PC-9 (cell line): ENCODE measurements around the gene GTF3C4. TPM values are rescaled to one million over a fixed set of nuclear protein-coding genes. Genes with fewer than 3 reads are reported as not detected.
"Not testable (repeated sequence)": the region's sequence is repeated elsewhere in the genome, so short reads cannot be mapped to it uniquely, and the experiment has no call there.

Experiments used
- BruUV-seq: library from RNA; stranded (reverse); fragments of 400-500 nt; replicated peaks from 2 replicates; lab custom pipeline; 2021; lab: Mats Ljungman, UMichigan
- CTCF ChIA-PET: fragments of 300-600 bp; sonication (Branson Sonifier 250); formaldehyde crosslinking; loops from one replicate; lab custom pipeline; 2022; ENCODE audit warnings: antibody characterized with exemption; lab: Charles Lee
- POLR2A ChIA-PET: fragments of 300-600 bp; sonication (Branson Sonifier 250); formaldehyde crosslinking; loops from one replicate; lab custom pipeline; 2022; ENCODE audit warnings: antibody characterized with exemption; ENCODE audit not compliant: unreplicated experiment; lab: Charles Lee
- DNase-seq, 2 experiments: peaks; one replicate each; pipeline versions ENCODE4 v3.0.0 to v3.0.0-alpha.2; 2015 to 2022; ENCODE audit warnings: mixed read lengths in 1 of 2
- H2AFZ ChIP-seq: fragments of 200-600 bp; sonication (generic); 2 replicates; pipeline ENCODE4 v1.8.1; 2017; ENCODE audit warnings: antibody characterized with exemption
- H3F3A ChIP-seq: fragments of 200-600 bp; sonication (generic); 2 replicates; pipeline ENCODE4 v1.8.1; 2017; ENCODE audit warnings: antibody characterized with exemption, mild to moderate bottlenecking, low read depth; ENCODE audit not compliant: insufficient read depth
- H3K27ac ChIP-seq: fragments of 200-600 bp; sonication (generic); 2 replicates; pipeline ENCODE4 v1.6.1; 2016; ENCODE audit warnings: mixed run types
- H3K27me3 ChIP-seq: fragments of 200-600 bp; sonication (generic); 2 replicates; pipeline ENCODE4 v1.6.1; 2016; ENCODE audit warnings: low read depth, mixed run types; ENCODE audit not compliant: insufficient read depth
- H3K36me3 ChIP-seq: fragments of 200-600 bp; sonication (generic); 2 replicates; pipeline ENCODE4 v1.6.1; 2016; ENCODE audit warnings: low read depth, mixed run types
- H3K4me1 ChIP-seq: fragments of 200-600 bp; sonication (generic); replicated peaks from 2 replicates; pipeline ENCODE4 v1.6.1; 2016; ENCODE audit warnings: mixed run types; ENCODE audit not compliant: insufficient read depth
- H3K4me2 ChIP-seq: fragments of 200-600 bp; sonication (generic); 2 replicates; pipeline ENCODE4 v1.6.1; 2017; ENCODE audit warnings: mixed run types
- H3K4me3 ChIP-seq: fragments of 200-600 bp; sonication (generic); 2 replicates; pipeline ENCODE4 v1.6.1; 2016; ENCODE audit warnings: mixed run types
- H3K79me2 ChIP-seq: fragments of 200-600 bp; sonication (generic); 2 replicates; pipeline ENCODE4 v1.6.1; 2017; ENCODE audit warnings: low read depth, mixed run types
- H3K9me2 ChIP-seq: fragments of 200-600 bp; sonication (generic); 2 replicates; pipeline ENCODE4 v1.8.1; 2017; ENCODE audit warnings: mild to moderate bottlenecking; ENCODE audit not compliant: insufficient read depth
- H3K9me3 ChIP-seq: fragments of 200-600 bp; sonication (generic); 2 replicates; pipeline ENCODE4 v1.8.1; 2016; ENCODE audit warnings: low read depth; ENCODE audit not compliant: insufficient read depth
- H4K20me1 ChIP-seq: fragments of 200-600 bp; sonication (generic); 2 replicates; pipeline ENCODE4 v1.8.1; 2017; ENCODE audit not compliant: insufficient read depth
- EZH2 ChIP-seq: fragments of 200-600 bp; sonication (generic); IDR thresholded peaks from 2 replicates; pipeline ENCODE4 v1.8.0; 2017; ENCODE audit warnings: antibody characterized with exemption, low read depth
- intact Hi-C: fragments of 100-400 bp; cut with micrococcal nuclease; formaldehyde crosslinking; loops from one replicate; pipeline ENCODE4 v1.10.0; 2022; ENCODE audit not compliant: unreplicated experiment
- total RNA-seq: library from RNA; stranded (reverse); gene quantifications from 2 replicates; pipeline ENCODE4 v1.2.3, GENCODE V29; 2021
- TF ChIP-seq, protein P1 (sequence below): fragments of 200-600 bp; sonication (generic); conservative IDR thresholded peaks from 2 replicates; pipeline ENCODE4 v1.6.1; 2017; ENCODE audit warnings: mixed run types, antibody characterized with exemption, mild to moderate bottlenecking, moderate library complexity

GTF3C4 gene
- total RNA-seq, 1 experiment from 2014 or later = 24.7 TPM

DNA sequence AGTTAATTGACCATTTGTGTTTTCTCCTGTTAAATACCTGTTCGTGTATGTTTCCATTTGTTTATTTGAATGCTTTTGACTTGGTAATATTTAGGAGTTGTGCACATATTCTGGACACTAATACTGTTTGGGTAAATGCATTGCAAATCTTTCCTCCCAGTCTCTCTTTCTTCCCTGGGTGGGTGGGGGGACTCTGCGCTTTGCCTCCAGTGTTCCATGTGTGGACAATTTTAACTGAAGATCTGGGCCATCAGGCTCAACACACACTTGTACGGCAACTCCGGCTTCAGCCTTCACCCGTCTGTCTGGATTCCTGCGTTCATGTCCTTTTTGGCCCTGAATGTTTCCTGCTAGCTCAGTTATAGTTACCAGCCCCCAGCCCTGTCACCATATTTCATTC is 40.1 kb downstream of the GTF3C4 start:
- intact Hi-C loops = no loop called here
- no peak for DNase-seq
- H3K79me2 ChIP-seq = no peaks in the 10 kb centered on the region
- no peak overlapping the region for H3K4me2 ChIP-seq
- no peak overlapping the region for H3K4me3 ChIP-seq
- H3K36me3 ChIP-seq = no peaks in the 10 kb centered on the region
- H3F3A ChIP-seq = no peaks in the 10 kb centered on the region
- H3K27ac ChIP-seq = no peak overlapping the region
- POLR2A ChIA-PET = no interaction called here
- no peaks in the 10 kb centered on the region for H3K9me2 ChIP-seq
- no peaks in the 10 kb centered on the region for H3K9me3 ChIP-seq
- H3K27me3 ChIP-seq = peaks cover 53% of the 10 kb centered on the region
- CTCF ChIA-PET = no interaction called here
- TF ChIP-seq, protein P1, sequence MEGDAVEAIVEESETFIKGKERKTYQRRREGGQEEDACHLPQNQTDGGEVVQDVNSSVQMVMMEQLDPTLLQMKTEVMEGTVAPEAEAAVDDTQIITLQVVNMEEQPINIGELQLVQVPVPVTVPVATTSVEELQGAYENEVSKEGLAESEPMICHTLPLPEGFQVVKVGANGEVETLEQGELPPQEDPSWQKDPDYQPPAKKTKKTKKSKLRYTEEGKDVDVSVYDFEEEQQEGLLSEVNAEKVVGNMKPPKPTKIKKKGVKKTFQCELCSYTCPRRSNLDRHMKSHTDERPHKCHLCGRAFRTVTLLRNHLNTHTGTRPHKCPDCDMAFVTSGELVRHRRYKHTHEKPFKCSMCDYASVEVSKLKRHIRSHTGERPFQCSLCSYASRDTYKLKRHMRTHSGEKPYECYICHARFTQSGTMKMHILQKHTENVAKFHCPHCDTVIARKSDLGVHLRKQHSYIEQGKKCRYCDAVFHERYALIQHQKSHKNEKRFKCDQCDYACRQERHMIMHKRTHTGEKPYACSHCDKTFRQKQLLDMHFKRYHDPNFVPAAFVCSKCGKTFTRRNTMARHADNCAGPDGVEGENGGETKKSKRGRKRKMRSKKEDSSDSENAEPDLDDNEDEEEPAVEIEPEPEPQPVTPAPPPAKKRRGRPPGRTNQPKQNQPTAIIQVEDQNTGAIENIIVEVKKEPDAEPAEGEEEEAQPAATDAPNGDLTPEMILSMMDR = no peak
- no peak for TF ChIP-seq EZH2
- no TSS peak for BruUV-seq
- no peaks in the 10 kb centered on the region for H4K20me1 ChIP-seq
- no peak overlapping the region for H2AFZ ChIP-seq
- no peaks in the 10 kb centered on the region for H3K4me1 ChIP-seq

DNA sequence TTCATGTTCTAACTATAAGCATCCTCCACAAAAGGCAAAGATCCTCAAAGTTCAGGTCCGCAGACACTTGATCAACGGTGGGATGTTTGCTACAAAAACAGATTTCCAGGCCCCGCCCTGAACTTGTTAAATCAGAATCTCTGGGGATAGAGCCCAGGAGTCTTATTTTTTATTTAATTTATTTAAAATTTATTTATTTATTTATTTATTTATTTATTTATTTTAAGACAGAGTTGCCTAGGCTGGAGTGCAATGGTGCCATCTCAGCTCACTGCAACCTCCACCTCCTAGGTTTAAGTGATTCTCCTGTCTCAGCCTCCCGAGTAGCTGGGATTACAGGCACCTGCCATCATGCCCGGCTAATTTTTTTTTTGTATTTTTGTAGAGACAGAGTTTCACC is 40.9 kb downstream of the GTF3C4 start:
- H3K9me3 ChIP-seq, H3K4me3 ChIP-seq, BruUV-seq, intact Hi-C loops, H3F3A ChIP-seq, H3K9me2 ChIP-seq, POLR2A ChIA-PET, H3K27ac ChIP-seq, H4K20me1 ChIP-seq, H2AFZ ChIP-seq, H3K4me2 ChIP-seq, H3K79me2 ChIP-seq, H3K4me1 ChIP-seq, H3K36me3 ChIP-seq, DNase-seq: not testable (repeated sequence)
- CTCF ChIA-PET = interaction anchor here (0.6 kb wide), 1 partner anchor 96 kb away, joined by 3 read pairs; no protein-coding TSS in a partner anchor
- H3K27me3 ChIP-seq = peaks cover 44% of the 10 kb centered on the region

DNA sequence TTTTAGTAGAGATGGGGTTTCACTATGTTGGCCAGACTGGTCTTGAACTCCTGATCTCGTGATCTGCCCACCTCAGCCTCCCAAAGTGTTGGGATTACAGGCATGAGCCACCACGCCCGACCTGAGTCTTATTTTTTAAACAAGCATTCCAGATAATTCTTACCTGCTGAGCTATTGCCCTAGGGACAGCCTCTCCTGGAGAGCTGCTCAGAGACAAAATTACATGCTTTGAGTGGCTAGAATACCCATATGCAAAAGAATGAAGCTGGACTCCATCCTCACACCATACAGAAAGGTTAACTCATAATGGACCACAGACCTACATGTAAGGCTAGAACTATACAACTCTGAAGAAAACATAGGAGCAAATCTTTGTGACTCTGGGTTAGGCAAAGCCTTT is 41.6 kb downstream of the GTF3C4 start:
- Histone ChIP-seq H2AFZ (no peak overlapping the region), H3K27me3 (peaks cover 40% of the 10 kb centered on the region), H3F3A (no peaks in the 10 kb centered on the region), H3K27ac (no peak overlapping the region), H3K4me3 (no peak overlapping the region), H3K9me2 (no peaks in the 10 kb centered on the region), H4K20me1 (no peaks in the 10 kb centered on the region), H3K4me2 (no peak overlapping the region), H3K4me1 (no peaks in the 10 kb centered on the region), H3K79me2 (no peaks in the 10 kb centered on the region), H3K9me3 (no peaks in the 10 kb centered on the region), H3K36me3 (no peaks in the 10 kb centered on the region)
- no peak for TF ChIP-seq EZH2
- TF ChIP-seq, protein P1 = no peak
- CTCF ChIA-PET = interaction anchor here (0.6 kb wide), 1 partner anchor 95 kb away, joined by 3 read pairs; no protein-coding TSS in a partner anchor
- DNase-seq = no peak
- intact Hi-C loops = no loop called here
- BruUV-seq = no TSS peak
- POLR2A ChIA-PET = no interaction called here

DNA sequence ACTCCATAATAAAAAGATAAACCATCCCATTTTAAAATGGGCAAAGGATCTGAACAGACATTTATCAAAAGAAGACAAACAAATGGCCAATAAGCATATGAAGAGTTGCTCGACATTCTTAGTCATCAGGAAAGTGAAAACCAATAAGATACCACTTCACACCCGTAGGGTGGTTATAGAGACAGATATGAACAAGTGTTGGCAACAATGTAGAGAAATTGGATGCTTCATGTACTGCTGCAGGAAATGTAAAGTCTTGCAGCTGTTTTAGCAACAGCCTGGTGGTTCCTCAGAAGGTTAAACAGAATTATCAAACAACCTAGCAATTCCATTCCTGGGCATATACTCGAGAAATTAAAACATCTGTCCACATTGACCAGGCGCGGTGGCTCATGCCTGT is 42.5 kb downstream of the GTF3C4 start:
- ChIA-PET CTCF (no interaction called here), POLR2A (no interaction called here)

More for the DNA sequence above, 42.5 kb downstream of the GTF3C4 start:
- Histone ChIP-seq H4K20me1 (no peaks in the 10 kb centered on the region), H3K4me1 (no peaks in the 10 kb centered on the region), H2AFZ (no peak overlapping the region), H3K9me2 (no peaks in the 10 kb centered on the region), H3K27ac (no peak overlapping the region), H3K4me3 (no peak overlapping the region), H3K79me2 (no peaks in the 10 kb centered on the region), H3F3A (no peaks in the 10 kb centered on the region), H3K9me3 (no peaks in the 10 kb centered on the region), H3K27me3 (peaks cover 41% of the 10 kb centered on the region), H3K36me3 (no peaks in the 10 kb centered on the region), H3K4me2 (no peak overlapping the region)
- intact Hi-C loops = no loop called here
- BruUV-seq = no TSS peak
- no peak for DNase-seq
- TF ChIP-seq, protein P1 = no peak
- TF ChIP-seq EZH2 = no peak
